Mucosa of descending colon (tissue), 3 donors: ENCODE data around the gene KRTCAP2. TPM values are rescaled to one million over a fixed set of nuclear protein-coding genes. Genes with fewer than 3 reads are reported as not detected.
A peak's percentile ranks its signal among the peaks of the same experiment; 100 is the strongest.

Source experiments
- ATAC-seq: fragments of 200-7000 bp; cut with Tn5 transposase; one replicate; pipeline ENCODE4 v1.9.1; 2020; ENCODE audit warnings: mild to moderate bottlenecking, moderate library complexity
- DNase-seq, 3 donors: peaks; one replicate each; pipeline ENCODE4 v3.0.0-alpha.2; 2020
- H3K36me3 ChIP-seq: fragments of 200-600 bp; one replicate; pipeline ENCODE4 v1.8.0; 2021; ENCODE audit warnings: low read depth, mild to moderate bottlenecking
- H3K4me1 ChIP-seq: fragments of 200-600 bp; one replicate; pipeline ENCODE4 v1.8.0; 2021; ENCODE audit warnings: low read depth, mild to moderate bottlenecking
- H3K4me3 ChIP-seq: fragments of 200-600 bp; one replicate; pipeline ENCODE4 v1.8.0; 2021; ENCODE audit warnings: mild to moderate bottlenecking
- H3K9me3 ChIP-seq: fragments of 200-600 bp; one replicate; pipeline ENCODE4 v1.8.0; 2021; ENCODE audit warnings: mild to moderate bottlenecking
- CTCF ChIP-seq: fragments of 200-600 bp; IDR thresholded peaks from one replicate; pipeline ENCODE4 v1.8.0; 2022; ENCODE audit warnings: antibody characterized with exemption, mild to moderate bottlenecking
- intact Hi-C, 2 donors: fragments of 100-400 bp; cut with DNase I in 1 of 2; cut with micrococcal nuclease in 1 of 2; formaldehyde crosslinking; loops; one replicate each; pipeline versions ENCODE4 v1.11.0 to v1.11.1; 2022; cut with DNase I, micrococcal nuclease
- total RNA-seq, 3 donors: library from RNA; stranded (reverse); fragmentation: NEBNext Ultra II Directional in 2 of 3; extraction: Animal tissue kit (Norgen Biotek cat#: 25700) in 2 of 3; gene quantifications; one replicate each; pipeline versions ENCODE4 v1.2.1 to v1.2.4, GENCODE V29; 2021 to 2023
- donor health status: DM: no; HTN: no; CAD: no; lungs with moderate emphysema.
- donor health status: DM: no; HTN: no; CAD: no.
- donor health status: DM: no; HTN: yes; CAD: no.

Gene KRTCAP2
- total RNA-seq, 3 donors from 2014 or later, result 162 to 190 (median 176) TPM

- Histone ChIP-seq H3K9me3 (no peaks in the 10 kb centered on the region), H3K36me3 (peaks cover 6% of the 10 kb centered on the region), H3K4me1 (peaks cover 45% of the 10 kb centered on the region), H3K4me3 (no peak overlapping the region)
- peak; percentile 10 for ATAC-seq
- no peak for TF ChIP-seq CTCF
- peak; percentile 64 to 69 (median 65) for DNase-seq
- intact Hi-C loops, result no loop called here
Measured at GRCh38 chr1:155136748-155137147, 36.4 kb downstream of the KRTCAP2 start.

DNA sequence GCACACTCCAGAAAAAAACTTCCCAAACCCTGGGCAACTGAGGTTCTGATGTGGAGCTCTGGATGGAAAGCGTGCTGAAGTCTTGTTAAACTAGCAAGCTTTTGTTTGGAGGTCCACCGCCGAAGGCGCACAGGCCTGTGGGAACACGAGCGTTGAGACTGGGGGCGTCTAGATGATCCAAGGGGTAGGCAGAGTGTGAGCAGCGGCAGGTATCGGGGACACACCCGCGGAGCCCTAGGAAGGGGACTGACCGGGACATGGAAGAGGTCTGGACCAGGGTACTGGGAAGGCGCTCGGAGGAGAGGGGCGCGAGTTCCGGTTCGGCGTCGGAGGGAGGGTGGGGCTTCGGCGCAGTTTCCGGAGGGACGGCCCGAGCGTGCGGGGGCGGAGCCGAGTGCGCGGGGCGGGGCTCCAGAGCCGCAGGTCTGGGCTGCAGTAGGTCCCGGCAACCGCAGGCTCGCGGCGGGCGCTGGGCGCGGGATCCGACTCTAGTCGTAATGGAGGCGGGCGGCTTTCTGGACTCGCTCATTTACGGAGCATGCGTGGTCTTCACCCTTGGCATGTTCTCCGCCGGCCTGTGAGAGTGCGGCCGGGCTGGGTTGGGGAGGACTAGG is 37.6 kb downstream of the KRTCAP2 start, which contains the start of gene SLC50A1:
Gene SLC50A1 (plus strand): TSS at position 438 of the 614 bp plus-strand sequence. CDS start 60 bp downstream, at position 498.
- peaks cover 45% of the 10 kb centered on the region for H3K4me1 ChIP-seq
- intact Hi-C loops, result no loop called here
- ATAC-seq (peak; percentile 87), DNase-seq (peak; percentile 96 to 97 (median 96))
- H3K9me3 ChIP-seq, result no peaks in the 10 kb centered on the region
- peaks cover 6% of the 10 kb centered on the region for H3K36me3 ChIP-seq
- peak; percentile 8 for TF ChIP-seq CTCF
- H3K4me3 ChIP-seq, result peak within 1 kb of the TSS; percentile 46

- Histone ChIP-seq H3K36me3 (peaks cover 6% of the 10 kb centered on the region), H3K9me3 (no peaks in the 10 kb centered on the region), H3K4me1 (peaks cover 44% of the 10 kb centered on the region), H3K4me3 (peak overlapping the region; percentile 46)
- intact Hi-C loops, result no loop called here
- peak; percentile 79 for ATAC-seq
- TF ChIP-seq CTCF, result no peak
- peak; percentile 89 to 94 (median 90) for DNase-seq
Measured at GRCh38 chr1:155134880-155135414, 38.2 kb downstream of the KRTCAP2 start.

DNA sequence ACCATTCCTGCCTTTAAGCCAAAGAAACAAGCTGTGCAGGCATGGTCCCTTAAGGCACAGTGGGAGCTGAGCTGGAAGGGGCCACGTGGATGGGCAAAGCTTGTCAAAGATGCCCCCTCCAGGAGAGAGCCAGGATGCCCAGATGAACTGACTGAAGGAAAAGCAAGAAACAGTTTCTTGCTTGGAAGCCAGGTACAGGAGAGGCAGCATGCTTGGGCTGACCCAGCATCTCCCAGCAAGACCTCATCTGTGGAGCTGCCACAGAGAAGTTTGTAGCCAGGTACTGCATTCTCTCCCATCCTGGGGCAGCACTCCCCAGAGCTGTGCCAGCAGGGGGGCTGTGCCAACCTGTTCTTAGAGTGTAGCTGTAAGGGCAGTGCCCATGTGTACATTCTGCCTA is 38.8 kb downstream of the KRTCAP2 start:
- intact Hi-C loops, result no loop called here

DNA sequence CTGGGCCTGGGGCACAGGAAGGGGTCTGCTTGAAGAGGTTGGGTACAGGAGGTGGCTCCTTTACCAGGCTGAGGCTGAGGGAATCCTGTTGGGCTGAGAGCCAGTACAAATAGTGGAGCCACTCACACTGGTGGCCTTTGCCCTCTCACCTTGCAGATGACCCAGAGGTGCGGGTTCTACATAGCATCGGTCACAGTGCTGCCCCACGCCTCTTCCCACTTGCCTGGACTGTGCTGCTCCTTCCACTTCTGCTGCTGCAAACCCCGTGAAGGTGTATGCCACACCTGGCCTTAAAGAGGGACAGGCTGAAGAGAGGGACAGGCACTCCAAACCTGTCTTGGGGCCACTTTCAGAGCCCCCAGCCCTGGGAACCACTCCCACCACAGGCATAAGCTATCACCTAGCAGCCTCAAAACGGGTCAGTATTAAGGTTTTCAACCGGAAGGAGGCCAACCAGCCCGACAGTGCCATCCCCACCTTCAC is 39.3 kb downstream of the KRTCAP2 start:
- no peak for ATAC-seq
- Histone ChIP-seq H3K4me1 (peaks cover 45% of the 10 kb centered on the region), H3K36me3 (peaks cover 6% of the 10 kb centered on the region), H3K4me3 (no peak overlapping the region), H3K9me3 (no peaks in the 10 kb centered on the region)
- intact Hi-C loops, result no loop called here
- DNase-seq, result peak in 2 of 3 donors; percentile 30 to 39
- TF ChIP-seq CTCF, result no peak

More for the DNA sequence above, 38.8 kb downstream of the KRTCAP2 start:
- no peak for ATAC-seq
- Histone ChIP-seq H3K4me1 (peaks cover 48% of the 10 kb centered on the region), H3K9me3 (no peaks in the 10 kb centered on the region), H3K4me3 (no peak overlapping the region), H3K36me3 (peaks cover 6% of the 10 kb centered on the region)
- DNase-seq, result peak in 1 of 3 donors; percentile 26
- TF ChIP-seq CTCF, result no peak
